Panc1 (cell line): ENCODE measurements around the gene LRRC10B.

Experiments
- POLR2AphosphoS5 ChIP-seq: IDR thresholded peaks from 2 replicates; pipeline ENCODE4 v1.6.1; 2012; ENCODE audit warnings: mild to moderate bottlenecking, low read depth, low read length, moderate library complexity
- SIN3A ChIP-seq: IDR thresholded peaks from 2 replicates; pipeline ENCODE4 v1.6.1; 2012; ENCODE audit warnings: low read depth, mild to moderate bottlenecking, low read length, moderate library complexity, borderline replicate concordance; ENCODE audit not compliant: insufficient read depth
- TF ChIP-seq, protein P1 (sequence below): fragments of 450-650 bp; IDR thresholded peaks from 2 replicates; pipeline ENCODE4 v1.5.1; 2017; ENCODE audit warnings: mild to moderate bottlenecking
- TF ChIP-seq, protein P2 (sequence below), 2 experiments: IDR thresholded peaks; 2 replicates each; pipeline ENCODE4 v1.6.1; 2011 to 2012; ENCODE audit warnings: low read depth in 2 of 2, control low read depth in 1 of 2, low read length in 1 of 2, mild to moderate bottlenecking in 1 of 2, moderate library complexity in 1 of 2; ENCODE audit not compliant: insufficient read depth in 1 of 2

DNA sequence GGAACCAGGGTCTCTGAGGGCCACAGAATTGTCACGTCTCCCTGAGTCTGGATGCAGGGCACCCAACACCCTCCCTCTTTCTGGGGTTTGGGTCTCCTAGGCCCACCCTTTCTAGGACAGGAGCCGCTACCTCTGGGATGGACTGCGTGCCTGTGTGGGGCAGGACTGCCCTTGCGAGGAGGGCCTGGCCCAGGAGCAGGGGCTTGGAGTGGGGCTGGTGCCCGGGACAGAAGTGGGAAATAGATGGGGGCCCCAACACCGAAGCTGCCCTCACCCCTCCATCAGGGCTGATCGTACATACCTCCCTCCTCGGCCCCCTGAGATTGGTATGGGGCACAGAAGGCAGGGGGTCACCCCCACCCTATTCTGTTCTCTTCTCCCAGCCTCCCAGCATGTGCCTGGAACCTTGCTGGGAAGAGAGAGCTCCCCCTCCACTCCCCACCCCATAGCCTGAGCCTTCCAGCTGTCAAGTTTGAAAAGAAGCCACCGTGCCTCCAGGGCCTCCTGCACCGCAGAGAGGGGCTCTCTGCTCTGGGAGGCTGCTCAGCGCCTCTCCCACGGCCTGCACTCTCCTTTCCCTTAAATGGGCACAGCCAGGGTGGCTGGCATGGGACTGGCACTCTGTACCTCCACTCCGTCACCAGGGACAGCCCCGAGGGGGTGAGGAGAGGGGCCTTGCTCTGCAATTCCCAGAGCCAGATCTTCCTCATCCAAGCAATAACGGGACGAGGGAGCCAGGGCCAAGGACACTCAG, 1.8 kb downstream of the LRRC10B start:
- TF ChIP-seq, protein P1, sequence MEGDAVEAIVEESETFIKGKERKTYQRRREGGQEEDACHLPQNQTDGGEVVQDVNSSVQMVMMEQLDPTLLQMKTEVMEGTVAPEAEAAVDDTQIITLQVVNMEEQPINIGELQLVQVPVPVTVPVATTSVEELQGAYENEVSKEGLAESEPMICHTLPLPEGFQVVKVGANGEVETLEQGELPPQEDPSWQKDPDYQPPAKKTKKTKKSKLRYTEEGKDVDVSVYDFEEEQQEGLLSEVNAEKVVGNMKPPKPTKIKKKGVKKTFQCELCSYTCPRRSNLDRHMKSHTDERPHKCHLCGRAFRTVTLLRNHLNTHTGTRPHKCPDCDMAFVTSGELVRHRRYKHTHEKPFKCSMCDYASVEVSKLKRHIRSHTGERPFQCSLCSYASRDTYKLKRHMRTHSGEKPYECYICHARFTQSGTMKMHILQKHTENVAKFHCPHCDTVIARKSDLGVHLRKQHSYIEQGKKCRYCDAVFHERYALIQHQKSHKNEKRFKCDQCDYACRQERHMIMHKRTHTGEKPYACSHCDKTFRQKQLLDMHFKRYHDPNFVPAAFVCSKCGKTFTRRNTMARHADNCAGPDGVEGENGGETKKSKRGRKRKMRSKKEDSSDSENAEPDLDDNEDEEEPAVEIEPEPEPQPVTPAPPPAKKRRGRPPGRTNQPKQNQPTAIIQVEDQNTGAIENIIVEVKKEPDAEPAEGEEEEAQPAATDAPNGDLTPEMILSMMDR: no peak
- no peak for TF ChIP-seq POLR2AphosphoS5
- TF ChIP-seq, protein P2, sequence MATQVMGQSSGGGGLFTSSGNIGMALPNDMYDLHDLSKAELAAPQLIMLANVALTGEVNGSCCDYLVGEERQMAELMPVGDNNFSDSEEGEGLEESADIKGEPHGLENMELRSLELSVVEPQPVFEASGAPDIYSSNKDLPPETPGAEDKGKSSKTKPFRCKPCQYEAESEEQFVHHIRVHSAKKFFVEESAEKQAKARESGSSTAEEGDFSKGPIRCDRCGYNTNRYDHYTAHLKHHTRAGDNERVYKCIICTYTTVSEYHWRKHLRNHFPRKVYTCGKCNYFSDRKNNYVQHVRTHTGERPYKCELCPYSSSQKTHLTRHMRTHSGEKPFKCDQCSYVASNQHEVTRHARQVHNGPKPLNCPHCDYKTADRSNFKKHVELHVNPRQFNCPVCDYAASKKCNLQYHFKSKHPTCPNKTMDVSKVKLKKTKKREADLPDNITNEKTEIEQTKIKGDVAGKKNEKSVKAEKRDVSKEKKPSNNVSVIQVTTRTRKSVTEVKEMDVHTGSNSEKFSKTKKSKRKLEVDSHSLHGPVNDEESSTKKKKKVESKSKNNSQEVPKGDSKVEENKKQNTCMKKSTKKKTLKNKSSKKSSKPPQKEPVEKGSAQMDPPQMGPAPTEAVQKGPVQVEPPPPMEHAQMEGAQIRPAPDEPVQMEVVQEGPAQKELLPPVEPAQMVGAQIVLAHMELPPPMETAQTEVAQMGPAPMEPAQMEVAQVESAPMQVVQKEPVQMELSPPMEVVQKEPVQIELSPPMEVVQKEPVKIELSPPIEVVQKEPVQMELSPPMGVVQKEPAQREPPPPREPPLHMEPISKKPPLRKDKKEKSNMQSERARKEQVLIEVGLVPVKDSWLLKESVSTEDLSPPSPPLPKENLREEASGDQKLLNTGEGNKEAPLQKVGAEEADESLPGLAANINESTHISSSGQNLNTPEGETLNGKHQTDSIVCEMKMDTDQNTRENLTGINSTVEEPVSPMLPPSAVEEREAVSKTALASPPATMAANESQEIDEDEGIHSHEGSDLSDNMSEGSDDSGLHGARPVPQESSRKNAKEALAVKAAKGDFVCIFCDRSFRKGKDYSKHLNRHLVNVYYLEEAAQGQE (IDR thresholded peaks at IDR 0.05; ENCODE audit: insufficient read depth in 1 of 2, low read depth in 2 of 2, low read length in 1 of 2): no peak
- TF ChIP-seq SIN3A: no peak
